NCI-H524 treated with DMSO at 0.1 percent for 48 hours (cell line): ENCODE results near the gene NAT14.
"Not testable (repeated sequence)": the region's sequence is repeated elsewhere in the genome, so short reads cannot be mapped to it uniquely, and the experiment has no call there.

ENCODE experiments used
- DNase-seq: peaks from one replicate; lab custom pipeline; 2025; lab: John Stamatoyannopoulos, UW

Gene NAT14, protein sequence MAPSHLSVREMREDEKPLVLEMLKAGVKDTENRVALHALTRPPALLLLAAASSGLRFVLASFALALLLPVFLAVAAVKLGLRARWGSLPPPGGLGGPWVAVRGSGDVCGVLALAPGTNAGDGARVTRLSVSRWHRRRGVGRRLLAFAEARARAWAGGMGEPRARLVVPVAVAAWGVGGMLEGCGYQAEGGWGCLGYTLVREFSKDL

DNA sequence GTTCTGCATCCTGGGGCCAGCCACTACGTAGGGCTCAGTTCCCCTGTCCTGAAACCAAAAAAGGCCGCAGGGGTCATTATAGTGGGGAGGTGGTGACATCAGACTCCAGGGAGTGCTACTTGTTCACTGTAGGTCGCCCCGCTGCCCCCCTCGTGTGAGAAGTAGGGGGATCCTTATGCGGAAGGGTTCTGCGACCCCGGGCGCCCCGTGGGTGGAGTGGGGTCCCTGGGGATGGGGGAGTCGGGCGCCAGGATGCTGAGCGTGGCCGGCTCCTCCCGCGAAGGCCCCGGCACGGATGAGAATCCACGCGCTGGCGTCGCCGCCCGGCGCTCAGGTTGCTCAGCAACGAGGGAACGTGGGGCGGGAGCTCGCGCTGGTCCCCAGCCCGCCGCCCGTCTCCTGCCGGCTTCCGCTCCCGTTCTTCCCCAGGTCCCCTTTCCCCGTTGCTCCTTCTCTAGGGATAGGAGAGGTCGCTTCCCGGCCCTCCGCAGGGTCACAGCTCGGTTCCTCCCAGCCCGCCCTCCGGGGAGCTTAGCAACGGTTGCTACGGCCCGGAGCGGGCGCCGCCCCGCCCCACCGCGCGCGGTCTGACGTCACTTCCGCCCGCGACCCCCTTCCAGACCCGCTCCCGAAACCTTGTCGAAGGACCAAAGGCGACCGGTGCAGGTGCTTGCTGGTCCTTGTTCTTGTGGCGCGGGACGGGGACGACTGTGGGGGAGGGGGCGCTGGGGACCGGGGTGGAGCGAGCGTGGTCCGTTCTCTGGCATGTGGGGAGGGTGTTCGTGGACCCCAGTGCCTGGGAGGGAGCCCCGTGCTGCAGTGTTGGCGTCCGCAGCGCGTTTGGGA lies at the start of gene NAT14:
NAT14 (plus strand) TSS at position 596 of the 846 bp plus-strand sequence. CDS start 521 bp downstream, outside the sequence.
- DNase-seq = peak; percentile 42

- DNase-seq = no peak
These were observed 48.1 kb upstream of the NAT14 start for GRCh38 chr19:55436847-55437246.

DNA sequence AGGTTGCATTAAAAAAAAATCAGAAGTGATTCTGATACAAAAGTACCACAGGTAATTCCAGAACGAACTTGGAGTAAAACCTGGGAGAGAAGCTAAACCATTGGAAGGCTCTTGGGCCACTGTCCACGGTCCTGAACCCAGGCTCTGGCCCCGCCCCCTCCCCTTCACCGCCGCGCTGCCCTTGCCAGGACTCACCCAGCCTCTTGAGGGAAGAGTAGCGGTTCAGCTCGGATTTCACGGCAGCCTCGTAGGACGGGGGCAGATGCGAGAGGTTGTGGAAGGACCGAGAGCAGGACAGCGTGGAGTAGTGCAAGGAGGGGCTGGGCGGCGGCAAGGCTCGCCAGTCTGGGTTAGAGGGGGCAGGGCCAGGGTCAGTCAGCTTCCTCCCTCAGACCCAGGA lies 47.6 kb upstream of the NAT14 start:
- DNase-seq = no peak

DNA sequence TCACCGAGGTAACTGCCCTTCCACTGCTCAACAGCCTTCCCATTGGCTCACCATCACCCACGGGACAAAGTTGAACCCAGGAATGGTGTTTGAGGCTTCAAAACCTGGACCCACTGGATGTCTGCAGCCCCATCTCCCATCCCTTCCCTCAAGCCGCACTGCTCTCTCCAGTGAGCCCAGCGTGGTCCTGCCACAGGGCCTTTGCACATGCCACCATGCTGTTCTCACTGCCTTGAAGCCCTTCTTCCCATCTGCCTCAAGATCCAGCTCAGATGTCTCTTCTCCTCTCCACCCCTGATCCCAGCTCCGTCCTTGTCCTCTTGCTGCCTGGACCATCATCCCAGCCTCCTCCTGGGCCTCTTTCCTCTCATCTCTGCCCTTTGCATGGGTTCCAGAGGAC lies 45.9 kb upstream of the NAT14 start:
- DNase-seq = no peak

DNA sequence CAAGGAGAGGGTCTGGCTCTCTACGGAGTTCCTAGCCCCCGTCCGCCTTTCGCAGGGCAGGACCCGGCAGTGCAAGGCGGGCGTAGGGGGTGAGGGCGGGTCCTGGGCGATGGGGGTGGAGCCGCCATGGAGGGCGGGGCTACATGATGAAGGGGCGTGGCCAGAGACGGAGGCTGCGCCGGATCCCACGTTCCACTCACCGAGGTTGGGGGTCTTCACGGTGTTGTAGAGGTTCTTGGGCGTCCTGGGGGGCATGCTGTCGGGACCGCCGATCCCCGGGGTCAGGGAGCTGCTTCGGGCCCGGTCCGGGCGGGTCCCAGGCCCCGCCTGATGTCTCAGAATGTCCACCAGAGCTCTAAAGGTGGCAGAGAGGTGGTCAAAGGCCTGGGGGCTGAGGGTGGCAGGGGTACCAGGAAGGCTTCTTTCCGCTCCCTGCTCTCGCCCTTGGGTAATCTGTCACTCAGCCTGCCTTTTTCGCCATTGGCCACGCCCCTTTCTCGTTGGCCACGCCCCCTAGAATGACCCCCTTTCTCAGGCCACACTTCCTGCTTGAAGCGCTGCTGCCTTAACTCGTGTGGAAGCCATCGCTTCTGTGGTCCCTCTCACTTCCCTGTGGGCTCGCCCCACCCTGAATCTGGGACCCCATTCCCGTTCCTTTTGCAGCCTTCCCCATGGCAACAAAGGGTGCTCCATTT lies 44.4 kb upstream of the NAT14 start:
- no peak for DNase-seq

- no peak for DNase-seq
These were observed 43.7 kb upstream of the NAT14 start for GRCh38 chr19:55441319-55441691.

DNA sequence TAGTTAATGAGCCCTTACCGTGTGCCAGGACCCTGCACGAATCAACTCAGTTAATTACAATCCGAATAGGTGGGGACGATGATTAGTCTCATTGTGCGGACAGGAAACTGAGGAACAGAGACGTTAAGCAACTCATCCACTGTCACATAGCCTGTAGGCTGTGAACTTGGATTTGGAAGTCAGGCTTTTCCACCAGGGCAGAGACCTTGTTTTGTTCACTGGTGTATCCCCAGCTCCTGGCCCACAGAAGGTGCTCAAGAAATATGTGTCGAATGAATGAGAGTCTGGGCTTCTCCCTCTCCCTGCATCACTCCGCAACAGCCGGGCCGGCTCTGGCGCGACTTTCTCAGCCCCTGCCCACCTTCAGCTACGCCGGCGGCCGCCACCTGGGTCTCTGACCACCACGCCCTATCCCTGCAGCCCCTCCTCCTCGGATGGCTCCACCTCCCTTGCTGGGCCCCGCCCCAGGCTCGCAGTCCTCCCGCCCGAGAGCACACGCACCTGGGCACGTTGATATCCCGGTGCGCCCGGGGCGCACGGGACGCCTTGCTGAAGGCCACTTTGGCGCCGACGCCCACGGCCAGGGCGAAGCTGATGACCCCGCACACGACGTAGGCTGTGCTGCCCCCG lies 43.2 kb upstream of the NAT14 start:
- no peak for DNase-seq

DNA sequence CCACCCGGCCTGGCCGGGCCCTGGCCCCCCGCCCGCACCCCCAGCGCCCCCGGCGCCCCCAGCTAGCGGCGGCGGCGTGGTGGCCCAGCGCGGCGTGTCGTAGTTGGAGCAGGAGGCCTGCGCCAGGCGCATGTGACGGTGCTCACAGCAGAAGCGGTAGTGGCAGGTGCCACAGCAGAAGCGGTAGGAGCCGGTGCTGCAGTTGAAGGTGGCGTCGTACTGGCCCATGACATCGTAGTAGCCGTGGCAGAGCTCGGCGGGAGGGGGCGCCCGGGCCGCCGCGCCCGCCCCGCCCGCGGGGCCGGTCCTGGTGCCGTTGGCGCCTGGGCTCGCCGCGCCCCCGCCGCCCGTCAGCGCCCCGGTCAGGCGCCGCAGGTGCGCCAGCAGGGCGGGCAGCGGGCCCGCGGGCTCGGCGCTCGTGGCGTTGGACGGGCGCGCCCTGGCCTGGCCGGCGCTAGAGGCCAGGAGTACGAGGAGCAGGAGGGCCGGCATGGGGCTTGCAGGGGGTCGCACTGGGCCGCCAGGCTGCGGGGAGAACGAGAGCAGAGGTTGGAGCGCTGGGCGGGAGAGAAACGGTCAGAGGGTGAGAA lies 42.5 kb upstream of the NAT14 start:
- no peak for DNase-seq

DNA sequence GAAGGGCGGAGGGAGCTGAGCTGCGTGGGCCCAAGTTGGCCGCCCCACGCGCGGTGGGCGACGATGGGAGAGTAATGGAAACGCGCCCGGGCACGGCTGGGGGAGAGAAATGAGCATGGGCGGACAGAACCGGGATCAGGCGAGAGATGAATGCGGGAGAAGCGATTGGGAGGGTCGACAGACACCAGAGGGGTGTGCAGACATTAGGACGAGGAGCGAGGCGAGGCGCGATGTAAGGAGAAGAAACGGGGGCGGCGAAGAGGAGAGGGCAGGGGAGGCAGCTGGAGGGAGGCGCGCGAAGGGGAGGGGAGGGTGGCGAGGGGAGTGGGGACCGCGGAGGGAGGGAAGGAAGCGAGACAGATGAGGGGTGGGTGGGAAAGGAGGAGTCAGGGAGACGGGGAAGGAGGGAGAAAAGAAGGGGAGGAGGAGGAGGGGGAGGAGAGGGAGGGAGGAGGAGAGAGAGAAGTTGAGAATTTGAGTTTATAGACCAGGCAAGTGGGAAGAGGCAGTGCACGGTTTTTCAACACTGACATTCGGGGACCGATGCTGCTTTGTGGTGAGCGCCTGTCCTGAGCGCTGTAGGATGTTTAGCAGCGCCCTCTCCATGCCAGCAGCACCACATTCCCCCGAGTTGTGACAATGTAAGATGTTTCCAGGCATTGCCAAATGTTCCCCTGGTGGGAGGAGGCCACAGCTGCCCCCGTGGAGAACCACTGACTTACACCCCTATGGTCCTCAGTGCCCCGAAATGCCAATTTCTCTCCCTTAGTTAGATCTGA lies 41.8 kb upstream of the NAT14 start, which contains the start of gene SHISA7:
SHISA7 (minus strand) TSS at position 256 of the 779 bp plus-strand sequence. CDS start 437 bp downstream, outside the sequence.
- DNase-seq = no peak

GRCh38 chr19:55443824-55444480 lies 41.0 kb upstream of the NAT14 start:
- no peak for DNase-seq

- no peak for DNase-seq
These were observed 40.3 kb upstream of the NAT14 start for GRCh38 chr19:55444646-55445045.

GRCh38 chr19:55446060-55446459 lies 38.9 kb upstream of the NAT14 start:
- no peak for DNase-seq

DNA sequence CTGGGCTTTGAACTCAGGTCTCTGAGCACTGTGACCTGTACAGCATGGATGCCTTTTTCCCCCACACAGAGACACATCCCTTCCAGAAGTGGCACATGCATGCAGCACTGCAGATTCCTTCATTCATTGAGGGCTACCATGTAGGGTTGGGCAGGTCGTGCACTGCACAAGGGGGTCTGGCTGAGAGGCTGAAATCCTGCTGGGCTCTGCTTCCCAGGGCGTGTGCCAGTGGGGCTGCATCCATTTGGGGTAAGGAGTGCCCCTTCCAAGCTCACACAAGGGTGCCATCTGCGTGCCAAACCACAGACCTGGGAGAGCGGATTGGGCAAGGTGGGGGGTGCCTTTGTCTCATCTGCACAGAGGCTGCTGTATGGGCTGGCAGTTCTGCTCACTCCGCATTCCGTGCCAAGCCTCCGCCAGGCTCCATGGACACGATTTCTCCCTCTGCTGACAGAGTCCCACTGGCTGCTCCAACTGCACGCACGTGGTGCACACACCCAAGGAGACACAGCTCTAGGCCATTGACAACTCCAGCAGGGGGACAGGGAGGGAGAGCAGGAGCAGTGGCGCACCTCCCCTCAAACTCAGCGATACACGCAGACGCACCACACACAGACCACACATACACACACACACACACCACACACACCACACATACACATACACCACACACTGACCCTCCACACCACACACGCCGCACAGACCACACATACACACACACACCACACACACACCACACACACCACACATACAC lies 37.4 kb upstream of the NAT14 start:
- no peak for DNase-seq

GRCh38 chr19:55448175-55448490 lies 36.9 kb upstream of the NAT14 start:
- DNase-seq = not testable (repeated sequence)

GRCh38 chr19:55449469-55449868 lies 35.5 kb upstream of the NAT14 start:
- no peak for DNase-seq

GRCh38 chr19:55451163-55451964 lies 33.6 kb upstream of the NAT14 start:
- DNase-seq = no peak

DNA sequence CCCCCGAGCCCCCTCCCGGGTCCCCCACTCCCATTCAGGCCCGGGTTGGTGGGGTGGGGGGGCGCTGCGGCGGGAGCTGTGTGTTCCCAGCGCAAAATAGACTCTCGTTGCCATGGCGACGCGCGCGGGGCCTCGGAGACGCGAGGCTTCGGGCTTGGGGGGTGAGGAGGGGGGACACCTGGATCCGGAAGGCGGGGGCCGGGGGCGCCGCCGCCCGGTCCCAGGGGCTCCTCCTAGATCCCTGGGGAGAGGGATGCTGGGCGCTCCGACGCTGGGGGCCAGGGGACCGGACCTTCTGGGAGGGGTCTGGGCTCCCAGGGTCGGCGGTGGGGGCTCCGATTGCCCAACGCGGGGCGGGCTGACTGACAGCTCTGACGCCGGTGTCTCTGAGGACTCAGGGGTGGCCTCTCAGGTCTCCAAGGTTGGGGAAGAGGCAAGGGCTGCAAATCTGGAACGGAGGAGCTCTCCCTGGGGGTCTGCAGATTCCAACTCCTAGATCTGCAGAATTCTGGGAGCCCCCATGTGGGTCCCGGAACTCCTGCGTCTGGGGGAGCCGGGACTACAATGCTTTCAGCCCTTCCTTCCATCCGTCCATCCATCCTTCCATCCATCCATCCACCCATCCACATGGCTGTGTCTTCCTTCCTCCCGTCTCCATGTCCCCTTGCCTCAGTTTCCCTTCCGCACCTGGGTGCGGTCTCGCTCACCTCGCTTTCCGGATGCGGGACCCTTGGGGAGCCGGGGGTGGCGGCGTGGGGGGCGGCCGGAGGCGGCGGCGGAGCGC lies 32.8 kb upstream of the NAT14 start:
- no peak for DNase-seq

GRCh38 chr19:55452749-55453346 lies 32.1 kb upstream of the NAT14 start:
- peak; percentile 87 for DNase-seq
